ENCODE results near the gene SYT12. TPM values are rescaled to one million over a fixed set of nuclear protein-coding genes. Genes with fewer than 3 reads are reported as not detected.

Gene SYT12
- total and polyA plus RNA-seq, 2 donors (not counting 3 experiments of a cell fraction or from before 2014, with no cell fraction given): not detected

DNA sequence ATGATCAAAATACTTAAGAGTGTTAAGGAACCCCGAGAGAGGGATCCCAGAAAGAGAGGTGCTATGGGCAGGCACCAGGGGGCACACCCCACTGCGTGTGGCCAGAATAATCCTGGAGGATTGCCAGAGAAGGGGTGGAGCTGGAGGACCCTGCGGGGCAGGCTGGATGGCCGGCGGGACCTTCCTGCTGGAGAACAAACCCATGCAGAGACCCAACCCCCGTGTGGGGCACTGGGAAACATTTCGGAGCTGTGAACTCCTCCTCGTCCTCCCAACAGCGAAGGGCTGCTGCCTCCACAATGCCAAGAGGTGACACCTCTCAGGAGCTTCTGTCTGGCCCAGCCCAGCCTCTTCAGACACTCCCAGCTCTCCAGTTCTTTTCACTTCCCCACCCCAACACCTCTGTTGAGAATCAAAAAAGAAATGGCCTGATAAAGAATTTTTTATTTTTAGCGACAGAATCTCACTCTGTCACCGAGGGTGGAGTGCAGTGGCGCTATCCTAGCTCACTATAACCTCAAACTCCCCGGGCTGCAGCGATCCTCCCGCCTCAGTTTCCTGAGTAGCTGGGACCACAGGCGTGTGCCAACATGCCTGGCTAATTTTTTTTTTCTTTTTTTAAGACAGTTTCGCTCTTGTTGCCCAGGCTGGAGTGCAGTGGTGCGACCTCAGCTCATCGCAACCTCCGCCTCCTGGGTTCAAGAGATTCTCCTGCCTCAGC, 59.3 kb downstream of the SYT12 start:
- peak overlapping the region; percentile 76 for H2AFZ ChIP-seq (ENCODE audit: low read depth, low read length)
- dilution Hi-C loops (cut with MboI; ENCODE audit: extremely low pct_ligation_motif_present, low sequenced_read_pairs) (no loop called here), intact Hi-C loops (cut with micrococcal nuclease) (loop anchor here (1.0 kb wide), 1 partner anchor 180 kb away; no protein-coding TSS in a partner anchor)
- H3K36me3 ChIP-seq (ENCODE audit: control insufficient read depth in 2 of 2, extremely low read depth in 1 of 2, insufficient read depth in 2 of 2, low read length in 2 of 2): no peaks in the 10 kb centered on the region
- H3K27ac ChIP-seq (ENCODE audit: insufficient read depth, low read depth, low read length): no peak overlapping the region
- TF ChIP-seq, protein P1, sequence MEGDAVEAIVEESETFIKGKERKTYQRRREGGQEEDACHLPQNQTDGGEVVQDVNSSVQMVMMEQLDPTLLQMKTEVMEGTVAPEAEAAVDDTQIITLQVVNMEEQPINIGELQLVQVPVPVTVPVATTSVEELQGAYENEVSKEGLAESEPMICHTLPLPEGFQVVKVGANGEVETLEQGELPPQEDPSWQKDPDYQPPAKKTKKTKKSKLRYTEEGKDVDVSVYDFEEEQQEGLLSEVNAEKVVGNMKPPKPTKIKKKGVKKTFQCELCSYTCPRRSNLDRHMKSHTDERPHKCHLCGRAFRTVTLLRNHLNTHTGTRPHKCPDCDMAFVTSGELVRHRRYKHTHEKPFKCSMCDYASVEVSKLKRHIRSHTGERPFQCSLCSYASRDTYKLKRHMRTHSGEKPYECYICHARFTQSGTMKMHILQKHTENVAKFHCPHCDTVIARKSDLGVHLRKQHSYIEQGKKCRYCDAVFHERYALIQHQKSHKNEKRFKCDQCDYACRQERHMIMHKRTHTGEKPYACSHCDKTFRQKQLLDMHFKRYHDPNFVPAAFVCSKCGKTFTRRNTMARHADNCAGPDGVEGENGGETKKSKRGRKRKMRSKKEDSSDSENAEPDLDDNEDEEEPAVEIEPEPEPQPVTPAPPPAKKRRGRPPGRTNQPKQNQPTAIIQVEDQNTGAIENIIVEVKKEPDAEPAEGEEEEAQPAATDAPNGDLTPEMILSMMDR (IDR thresholded peaks at IDR 0.05; ENCODE audit: extremely low read depth in 1 of 2, insufficient read depth in 1 of 2, low read depth in 1 of 2, low read length in 2 of 2): peak in 1 of 2 donors; percentile 18
- no peak for TF ChIP-seq GATA2 (IDR thresholded peaks at IDR 0.05; ENCODE audit: insufficient read depth, insufficient read length, low read depth, low read length)
- ChIA-PET CTCF (interaction anchor here (0.7 to 4.7 kb wide), 21 partner anchors 9 to 300 kb away, joined by 3 to 36 read pairs (median 5); no protein-coding TSS in a partner anchor), POLR2A (no interaction called here)
- H3K9ac ChIP-seq (replicated peaks; ENCODE audit: extremely low read depth, insufficient read depth, low read length): no peak overlapping the region
- no peaks in the 10 kb centered on the region for H3K9me1 ChIP-seq (replicated peaks; ENCODE audit: control insufficient read depth, extremely low read depth, insufficient read depth, low read length)
- H3K27me3 ChIP-seq (ENCODE audit: control insufficient read depth in 2 of 2, insufficient read depth in 2 of 2, low read length in 2 of 2): no peaks in the 10 kb centered on the region
- peak overlapping the region; percentile 27 for H3K4me2 ChIP-seq (ENCODE audit: insufficient read depth, low read length)
- H4K20me1 ChIP-seq (replicated peaks; ENCODE audit: control insufficient read depth, extremely low read depth, insufficient read depth, low read length): no peaks in the 10 kb centered on the region
- no peaks in the 10 kb centered on the region for H3K79me2 ChIP-seq (ENCODE audit: control insufficient read depth, insufficient read depth, low read length)
- no peaks in the 10 kb centered on the region for H3K4me1 ChIP-seq (ENCODE audit: control insufficient read depth, extremely low read depth, insufficient read depth, low read length)
- no peaks in the 10 kb centered on the region for H3K9me3 ChIP-seq (replicated peaks; ENCODE audit: control insufficient read depth, insufficient read depth, low read length)
- DNase-seq (ENCODE audit: low read depth, low spot score) (peak; percentile 30), FAIRE-seq (peak; percentile 21)
- no peak overlapping the region for H3K4me3 ChIP-seq (replicated peaks in 1 of 3; ENCODE audit: insufficient read depth in 1 of 3, low read depth in 1 of 3, low read length in 3 of 3)
- BruUV-seq (replicated peaks): no TSS peak

DNA sequence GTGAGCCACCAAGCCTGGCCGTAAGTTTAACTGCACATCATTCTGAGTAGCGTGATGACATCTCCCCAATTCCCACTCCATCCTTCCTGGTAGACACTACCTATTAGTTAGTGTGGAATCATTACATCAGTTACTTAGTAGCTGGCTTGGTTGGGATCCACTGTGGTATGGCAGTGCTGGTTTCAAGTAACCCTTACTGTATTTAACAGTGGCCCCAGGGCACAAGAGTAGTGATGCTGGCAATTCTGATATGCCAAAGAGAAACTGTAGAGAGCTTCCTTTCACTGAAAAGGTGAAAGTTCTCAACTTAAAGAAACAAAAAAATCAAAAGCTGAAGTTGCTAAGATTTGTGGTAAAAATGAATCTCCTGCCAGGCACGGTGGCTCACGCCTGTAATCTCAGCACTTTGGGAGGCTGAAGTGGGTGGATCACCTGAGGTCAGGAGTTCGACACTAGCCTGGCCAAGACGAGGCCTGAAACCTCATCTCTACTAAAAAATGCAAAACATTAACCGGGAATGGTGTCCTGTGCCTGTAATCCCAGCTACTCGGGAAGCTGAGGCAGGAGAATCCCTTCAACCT, 60.9 kb downstream of the SYT12 start:
- TF ChIP-seq, protein P1 (IDR thresholded peaks at IDR 0.05; ENCODE audit: extremely low read depth in 1 of 2, insufficient read depth in 1 of 2, low read depth in 1 of 2, low read length in 2 of 2): no peak
- TF ChIP-seq POLR2A (IDR thresholded peaks at IDR 0.05; ENCODE audit: low read depth, low read length): no peak
- ChIA-PET POLR2A (no interaction called here), CTCF (interaction anchor here (0.6 to 4.7 kb wide), 7 partner anchors 10 to 298 kb away, joined by 3 to 31 read pairs (median 4); partner anchors contain the start of gene KDM2A)
- Histone ChIP-seq H3K36me3 (ENCODE audit: control insufficient read depth in 2 of 2, extremely low read depth in 1 of 2, insufficient read depth in 2 of 2, low read length in 2 of 2) (no peaks in the 10 kb centered on the region), H3K27ac (ENCODE audit: insufficient read depth, low read depth, low read length) (no peak overlapping the region), H3K4me3 (replicated peaks in 1 of 3; ENCODE audit: insufficient read depth in 1 of 3, low read depth in 1 of 3, low read length in 3 of 3) (no peak overlapping the region), H3K4me1 (ENCODE audit: control insufficient read depth, extremely low read depth, insufficient read depth, low read length) (no peaks in the 10 kb centered on the region), H3K79me2 (ENCODE audit: control insufficient read depth, insufficient read depth, low read length) (no peaks in the 10 kb centered on the region), H2AFZ (ENCODE audit: low read depth, low read length) (no peak overlapping the region), H3K4me2 (ENCODE audit: insufficient read depth, low read length) (no peak overlapping the region), H4K20me1 (replicated peaks; ENCODE audit: control insufficient read depth, extremely low read depth, insufficient read depth, low read length) (no peaks in the 10 kb centered on the region), H3K9me1 (replicated peaks; ENCODE audit: control insufficient read depth, extremely low read depth, insufficient read depth, low read length) (no peaks in the 10 kb centered on the region), H3K9me3 (replicated peaks; ENCODE audit: control insufficient read depth, insufficient read depth, low read length) (no peaks in the 10 kb centered on the region), H3K9ac (replicated peaks; ENCODE audit: extremely low read depth, insufficient read depth, low read length) (no peak overlapping the region), H3K27me3 (ENCODE audit: control insufficient read depth in 2 of 2, insufficient read depth in 2 of 2, low read length in 2 of 2) (no peaks in the 10 kb centered on the region)
- intact Hi-C loops (cut with micrococcal nuclease): no loop called here
- dilution Hi-C loops (cut with MboI; ENCODE audit: extremely low pct_ligation_motif_present, low sequenced_read_pairs): no loop called here
- DNase-seq (ENCODE audit: low read depth, low spot score) (no peak), FAIRE-seq (no peak)
- no TSS peak for BruUV-seq (replicated peaks)
